ENCODE measurements around the gene GSTCD.

GSTCD gene

DNA sequence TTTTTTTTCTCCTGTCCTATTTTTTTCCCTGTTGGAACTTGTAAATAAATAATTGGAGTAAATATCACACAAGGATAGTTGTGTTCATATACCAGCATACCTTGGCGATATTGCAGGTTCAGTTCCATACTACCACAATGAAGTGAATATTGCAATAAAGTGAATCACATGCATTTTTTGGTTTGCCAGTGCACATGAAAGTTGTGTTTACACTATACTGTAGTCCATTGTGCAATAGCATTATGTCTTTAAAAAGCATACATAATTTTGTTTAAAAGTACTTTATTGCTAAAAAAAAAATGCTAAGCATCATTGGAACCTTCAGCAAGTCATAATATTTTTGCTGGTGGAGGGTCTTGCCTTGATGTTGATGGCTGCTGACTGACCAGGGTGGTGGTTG lies 88.6 kb downstream of the GSTCD start:
- no peak for DNase-seq (ENCODE audit: low read depth)
- in situ Hi-C loops (cut with HindIII; ENCODE audit: low sequenced_read_pairs) = no loop called here
- no peak overlapping the region for H3K4me3 ChIP-seq (ENCODE audit: low read depth, low read length)
- TF ChIP-seq, protein P1, sequence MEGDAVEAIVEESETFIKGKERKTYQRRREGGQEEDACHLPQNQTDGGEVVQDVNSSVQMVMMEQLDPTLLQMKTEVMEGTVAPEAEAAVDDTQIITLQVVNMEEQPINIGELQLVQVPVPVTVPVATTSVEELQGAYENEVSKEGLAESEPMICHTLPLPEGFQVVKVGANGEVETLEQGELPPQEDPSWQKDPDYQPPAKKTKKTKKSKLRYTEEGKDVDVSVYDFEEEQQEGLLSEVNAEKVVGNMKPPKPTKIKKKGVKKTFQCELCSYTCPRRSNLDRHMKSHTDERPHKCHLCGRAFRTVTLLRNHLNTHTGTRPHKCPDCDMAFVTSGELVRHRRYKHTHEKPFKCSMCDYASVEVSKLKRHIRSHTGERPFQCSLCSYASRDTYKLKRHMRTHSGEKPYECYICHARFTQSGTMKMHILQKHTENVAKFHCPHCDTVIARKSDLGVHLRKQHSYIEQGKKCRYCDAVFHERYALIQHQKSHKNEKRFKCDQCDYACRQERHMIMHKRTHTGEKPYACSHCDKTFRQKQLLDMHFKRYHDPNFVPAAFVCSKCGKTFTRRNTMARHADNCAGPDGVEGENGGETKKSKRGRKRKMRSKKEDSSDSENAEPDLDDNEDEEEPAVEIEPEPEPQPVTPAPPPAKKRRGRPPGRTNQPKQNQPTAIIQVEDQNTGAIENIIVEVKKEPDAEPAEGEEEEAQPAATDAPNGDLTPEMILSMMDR (IDR thresholded peaks at IDR 0.05; ENCODE audit: low read depth, low read length, missing control alignments) = no peak

GRCh38 chr4:105805501-105806120 lies 97.0 kb downstream of the GSTCD start:
- TF ChIP-seq, protein P1 (IDR thresholded peaks at IDR 0.05; ENCODE audit: low read depth, low read length, missing control alignments) = no peak
- H3K4me3 ChIP-seq (ENCODE audit: low read depth, low read length) = no peak overlapping the region
- in situ Hi-C loops (cut with HindIII; ENCODE audit: low sequenced_read_pairs) = no loop called here
- DNase-seq (ENCODE audit: low read depth) = no peak

DNA sequence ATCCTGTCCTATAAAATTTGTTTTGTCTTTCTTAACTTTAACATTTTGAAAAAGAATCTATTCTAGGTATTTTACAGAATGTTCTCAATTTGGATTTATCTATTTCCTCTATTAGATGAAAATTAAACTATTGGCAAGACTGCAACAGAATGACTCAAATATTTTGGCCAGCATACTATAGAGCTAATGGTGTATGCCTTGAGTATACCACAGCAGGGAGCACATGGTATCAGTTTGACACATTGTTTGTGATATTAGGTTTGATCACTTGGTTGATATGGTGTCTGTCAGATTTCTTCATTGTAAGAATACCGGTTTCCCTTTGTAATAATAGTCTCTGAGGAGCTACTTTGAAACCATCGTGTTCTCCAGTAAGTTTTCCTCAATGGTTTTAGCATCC lies 98.9 kb downstream of the GSTCD start:
- no peak overlapping the region for H3K4me3 ChIP-seq (ENCODE audit: low read depth, low read length)
- in situ Hi-C loops (cut with HindIII; ENCODE audit: low sequenced_read_pairs) = no loop called here
- TF ChIP-seq, protein P1 (IDR thresholded peaks at IDR 0.05; ENCODE audit: low read depth, low read length, missing control alignments) = no peak
- DNase-seq (ENCODE audit: low read depth) = peak; percentile 33

GRCh38 chr4:105808030-105808749 lies 99.6 kb downstream of the GSTCD start:
- in situ Hi-C loops (cut with HindIII; ENCODE audit: low sequenced_read_pairs) = no loop called here
- DNase-seq (ENCODE audit: low read depth) = no peak
- TF ChIP-seq, protein P1 (IDR thresholded peaks at IDR 0.05; ENCODE audit: low read depth, low read length, missing control alignments) = no peak
- H3K4me3 ChIP-seq (ENCODE audit: low read depth, low read length) = no peak overlapping the region

GRCh38 chr4:105808750-105809041 lies 100.1 kb downstream of the GSTCD start:
- TF ChIP-seq, protein P1 (IDR thresholded peaks at IDR 0.05; ENCODE audit: low read depth, low read length, missing control alignments) = no peak
- H3K4me3 ChIP-seq (ENCODE audit: low read depth, low read length) = no peak overlapping the region
- peak; percentile 32 for DNase-seq (ENCODE audit: low read depth)
- in situ Hi-C loops (cut with HindIII; ENCODE audit: low sequenced_read_pairs) = no loop called here

GRCh38 chr4:105815701-105816100 lies 107.1 kb downstream of the GSTCD start:
- no peak overlapping the region for H3K4me3 ChIP-seq (ENCODE audit: low read depth, low read length)
- TF ChIP-seq, protein P1 (IDR thresholded peaks at IDR 0.05; ENCODE audit: low read depth, low read length, missing control alignments) = no peak
- no peak for DNase-seq (ENCODE audit: low read depth)
- in situ Hi-C loops (cut with HindIII; ENCODE audit: low sequenced_read_pairs) = no loop called here
